NCI-H2227 (cell line): ENCODE data around the gene AKAP17A.

Experiments
- DNase-seq: peaks from one replicate; lab custom pipeline; 2025; ENCODE audit not compliant: unreplicated experiment; lab: John Stamatoyannopoulos, UW

Gene AKAP17A

DNA sequence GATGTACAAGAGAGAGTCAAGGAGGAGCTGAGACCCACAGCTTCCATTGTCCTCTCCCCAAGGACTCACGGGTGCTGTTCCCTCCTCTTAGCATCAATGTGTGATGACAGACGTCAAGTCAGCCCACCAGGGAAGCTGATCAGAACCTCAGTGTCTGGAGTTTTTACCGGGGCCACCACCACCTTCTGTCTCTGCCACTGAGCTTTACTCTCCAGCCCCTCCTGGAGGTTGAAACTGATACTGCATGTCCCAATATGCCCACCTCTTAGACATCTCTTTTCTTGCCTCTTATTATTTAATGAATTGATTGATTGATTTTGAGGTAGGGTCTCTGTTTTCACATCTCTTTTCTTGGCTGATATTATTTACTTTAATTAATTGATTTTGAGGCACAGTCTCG, 10.3 kb upstream of the AKAP17A start:
- peak; percentile 72 for DNase-seq

DNA sequence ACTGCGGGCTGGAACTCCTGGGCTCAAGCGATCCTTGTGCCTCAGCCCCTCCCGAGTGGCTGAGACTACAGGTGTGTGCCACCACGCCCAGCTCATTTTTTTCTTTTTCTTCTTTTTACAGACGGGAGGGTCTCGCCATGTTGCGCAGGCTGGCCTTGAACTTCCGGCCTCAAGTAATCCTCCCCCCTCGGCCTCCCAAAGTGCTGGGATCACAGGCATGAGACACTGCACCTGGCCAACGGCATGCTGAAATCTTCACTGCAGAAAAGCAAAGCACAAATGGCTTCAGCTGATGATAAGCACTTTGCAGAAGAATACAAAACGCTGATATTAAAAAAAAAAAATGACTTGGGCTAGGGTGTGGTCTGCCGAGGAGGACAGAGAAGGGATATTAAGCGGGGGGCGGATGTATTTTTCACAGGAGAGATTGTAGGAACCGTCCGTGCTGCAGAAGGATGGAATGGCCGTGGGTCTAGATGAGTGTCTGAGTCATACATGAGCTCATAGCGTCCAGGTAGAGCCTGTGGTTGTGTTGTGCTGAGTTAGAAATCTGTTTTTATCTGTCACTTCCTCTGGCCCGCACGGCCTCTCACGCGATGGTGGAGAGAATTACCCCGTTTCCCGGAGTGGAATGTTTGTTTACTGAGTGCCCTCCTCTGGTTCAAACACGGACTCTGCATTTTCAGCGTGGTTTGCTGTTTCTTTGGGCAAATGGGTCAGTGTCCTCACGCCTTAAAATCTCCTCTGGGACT, 8.5 kb upstream of the AKAP17A start:
- no peak for DNase-seq

DNA sequence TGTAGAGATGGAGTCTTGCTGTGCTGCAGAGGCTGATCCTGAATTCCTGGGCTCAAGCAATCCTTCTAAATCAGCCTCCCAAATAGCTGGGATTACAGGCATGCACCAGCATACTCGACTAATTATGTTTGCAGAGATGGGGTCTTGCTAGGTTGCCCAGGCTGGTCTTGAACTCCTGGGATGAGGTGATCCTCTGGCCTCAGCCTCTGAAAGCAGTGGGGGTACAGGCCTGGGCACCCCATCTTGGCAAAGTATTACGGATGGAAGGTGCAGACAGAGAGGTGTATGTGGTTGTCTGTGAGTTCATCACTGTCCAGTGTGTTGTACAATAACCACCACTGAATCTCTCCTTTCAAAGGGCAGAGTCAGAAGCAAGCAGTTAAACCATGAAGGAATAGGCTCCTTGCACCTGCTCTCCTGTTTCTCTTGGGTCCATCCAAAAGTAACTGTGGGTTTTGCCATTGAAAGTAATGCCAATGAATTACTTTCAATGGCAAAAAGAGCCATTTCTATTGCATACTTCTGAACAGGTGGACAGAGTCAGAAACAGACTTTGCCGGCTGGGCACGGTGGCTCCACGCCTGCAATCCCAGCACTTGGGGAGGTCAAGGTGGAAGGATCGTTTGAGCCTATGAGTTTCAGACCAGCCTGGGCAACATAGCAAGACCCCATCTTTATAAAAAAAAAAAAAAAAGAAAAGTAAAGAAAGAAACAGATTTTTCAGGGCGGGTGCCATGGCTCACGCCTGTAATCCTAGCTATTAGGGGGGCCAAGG, 7.0 kb upstream of the AKAP17A start:
- DNase-seq, result no peak

DNA sequence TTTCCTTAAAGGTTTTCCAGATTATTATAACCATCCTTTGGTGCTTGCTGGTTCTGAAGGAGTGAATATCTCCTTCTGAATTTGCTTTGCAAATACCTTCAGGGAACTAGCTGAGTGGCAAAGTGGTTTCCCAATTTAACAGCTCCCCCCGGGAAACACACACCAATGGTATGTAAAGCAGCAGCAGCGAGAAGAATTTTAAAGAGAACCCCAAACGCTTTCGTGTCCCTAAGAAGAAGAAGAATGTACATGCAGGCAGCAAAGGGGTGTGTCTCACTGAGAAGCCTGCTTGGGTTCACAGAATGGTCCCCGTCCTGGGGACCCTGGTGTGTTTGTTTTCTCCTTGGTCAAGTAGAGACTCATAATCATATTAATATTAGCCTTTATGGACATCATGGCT, 4.2 kb upstream of the AKAP17A start:
- no peak for DNase-seq

DNA sequence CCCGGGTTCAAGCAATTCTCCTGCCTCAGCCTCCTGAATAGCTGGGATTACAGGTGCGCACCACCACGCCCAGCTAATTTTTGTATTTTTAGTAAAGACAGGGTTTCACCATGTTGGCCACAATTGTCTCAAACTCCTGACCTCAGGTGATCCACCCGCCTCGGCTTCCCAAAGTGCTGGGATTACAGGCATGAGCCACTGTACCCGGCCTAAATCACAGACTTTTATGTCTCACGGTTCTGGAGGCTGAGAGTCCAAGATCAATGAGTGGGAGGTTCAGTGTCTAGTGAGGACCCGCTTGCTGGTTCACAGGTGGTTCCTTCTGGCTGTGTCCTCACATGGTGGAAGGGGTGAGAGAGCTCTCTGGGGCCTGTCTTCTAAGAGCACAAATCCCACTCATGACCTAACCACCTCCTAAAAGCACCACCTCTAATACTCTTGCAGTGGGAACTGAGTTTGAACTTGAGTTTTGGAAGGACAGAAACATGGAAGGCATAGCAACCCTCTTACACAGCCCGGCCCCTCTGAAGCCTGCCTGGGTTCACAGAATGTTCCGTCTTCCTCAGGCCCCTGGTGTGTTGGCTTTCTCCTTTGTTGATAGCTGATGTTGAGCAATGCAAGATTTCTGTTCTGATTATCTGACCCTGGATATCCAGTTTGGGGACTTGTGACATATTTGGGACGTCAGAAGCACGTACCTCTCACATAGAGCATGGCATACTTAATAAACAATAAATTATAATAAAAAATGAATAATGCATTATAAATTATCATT, 1.9 kb upstream of the AKAP17A start:
- no peak for DNase-seq

DNA sequence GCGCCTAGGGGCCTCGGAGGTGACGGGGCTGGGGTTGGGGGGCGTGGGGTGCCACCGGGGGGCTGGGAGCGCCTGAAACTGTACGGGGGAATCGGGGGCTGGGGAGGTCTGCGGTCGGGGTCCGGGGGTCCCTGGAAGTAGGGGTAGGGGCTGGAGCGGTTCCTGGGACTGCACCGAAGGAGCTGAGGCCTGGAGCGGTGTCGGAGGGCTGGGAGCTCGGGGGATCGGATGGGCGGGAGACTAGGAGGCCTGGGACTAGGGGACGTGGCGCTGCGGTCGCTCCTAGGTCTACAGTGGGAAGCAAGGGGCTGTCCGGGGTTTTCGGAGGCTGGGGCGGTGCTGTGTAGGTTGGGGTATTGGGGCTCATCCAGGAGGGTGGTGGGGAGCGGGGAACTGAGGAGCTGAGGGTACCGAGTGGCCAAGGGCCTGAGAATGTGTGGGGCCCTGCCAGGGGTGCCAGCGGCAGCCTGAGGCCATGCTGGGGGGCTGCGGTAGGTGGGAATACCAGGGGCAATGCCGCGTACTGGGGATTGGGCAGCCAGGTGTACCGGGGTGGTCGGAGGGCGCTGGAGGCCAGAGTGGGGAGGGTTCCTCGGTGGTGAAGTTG, 562 bp downstream of the AKAP17A start:
- no peak for DNase-seq

DNA sequence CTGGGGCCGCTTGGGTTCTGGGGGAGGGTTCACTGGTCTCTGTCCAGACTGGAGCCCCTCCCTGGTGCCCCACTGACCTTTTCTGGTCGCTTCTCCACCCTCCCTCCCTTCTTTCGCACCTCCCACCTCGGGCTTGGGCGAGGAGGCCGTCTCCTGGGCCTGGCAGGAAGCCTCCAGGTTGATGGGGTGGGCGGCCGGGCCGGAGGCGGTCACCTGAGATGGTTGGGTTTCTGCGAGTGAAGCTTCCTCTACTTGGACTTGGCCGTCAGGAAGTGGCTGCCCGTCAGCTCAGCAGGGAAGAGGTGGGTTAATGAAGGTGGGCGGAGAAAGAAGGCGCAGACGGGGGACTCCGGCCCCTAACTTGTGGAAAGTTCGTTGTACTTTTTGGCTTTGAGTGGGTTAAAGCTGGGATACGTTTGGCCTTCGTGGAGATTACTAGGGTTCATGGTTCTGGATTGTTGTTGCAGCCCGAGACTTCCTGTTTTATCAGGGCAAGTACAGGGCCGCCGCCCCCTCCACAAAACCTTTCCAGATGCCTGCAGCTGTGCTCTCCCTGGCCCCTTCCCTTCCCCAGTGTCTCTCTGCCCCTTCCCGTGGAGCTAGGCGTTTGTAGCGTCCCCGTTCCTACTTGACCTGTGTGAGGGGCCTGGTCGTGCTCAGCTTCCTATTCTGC, 1.2 kb downstream of the AKAP17A start:
- DNase-seq, result no peak

DNA sequence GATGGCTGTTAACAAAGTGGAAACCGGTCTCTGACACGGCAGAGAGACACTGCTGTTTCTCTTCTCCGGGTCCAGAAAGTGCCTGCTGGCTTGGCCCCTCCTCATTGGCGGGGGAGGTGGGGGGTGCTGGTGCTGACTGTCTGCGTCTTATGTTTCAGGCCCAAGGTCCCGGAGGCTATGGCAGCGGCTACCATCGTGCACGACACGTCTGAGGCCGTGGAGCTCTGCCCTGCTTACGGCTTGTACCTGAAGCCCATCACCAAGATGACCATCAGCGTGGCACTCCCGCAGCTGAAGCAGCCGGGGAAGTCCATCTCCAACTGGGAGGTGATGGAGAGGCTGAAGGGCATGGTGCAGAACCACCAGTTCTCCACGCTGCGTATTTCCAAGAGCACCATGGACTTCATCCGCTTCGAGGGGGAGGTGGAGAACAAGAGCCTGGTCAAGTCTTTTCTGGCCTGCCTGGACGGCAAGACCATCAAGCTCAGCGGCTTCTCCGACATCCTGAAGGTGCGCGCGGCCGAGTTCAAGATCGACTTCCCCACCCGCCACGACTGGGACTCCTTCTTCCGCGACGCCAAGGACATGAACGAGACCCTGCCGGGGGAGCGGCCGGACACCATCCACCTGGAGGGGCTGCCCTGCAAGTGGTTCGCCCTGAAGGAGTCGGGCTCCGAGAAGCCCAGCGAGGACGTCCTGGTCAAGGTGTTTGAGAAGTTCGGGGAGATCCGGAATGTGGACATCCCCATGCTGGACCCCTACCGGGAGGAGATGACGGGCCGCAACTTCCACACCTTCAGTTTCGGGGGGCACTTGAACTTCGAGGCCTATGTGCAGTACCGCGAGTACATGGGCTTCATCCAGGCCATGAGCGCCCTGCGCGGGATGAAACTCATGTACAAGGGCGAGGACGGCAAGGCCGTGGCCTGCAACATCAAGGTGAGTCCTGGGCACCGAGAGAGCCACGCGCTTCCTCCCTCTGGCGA, 2.2 kb downstream of the AKAP17A start:
- DNase-seq, result no peak

DNA sequence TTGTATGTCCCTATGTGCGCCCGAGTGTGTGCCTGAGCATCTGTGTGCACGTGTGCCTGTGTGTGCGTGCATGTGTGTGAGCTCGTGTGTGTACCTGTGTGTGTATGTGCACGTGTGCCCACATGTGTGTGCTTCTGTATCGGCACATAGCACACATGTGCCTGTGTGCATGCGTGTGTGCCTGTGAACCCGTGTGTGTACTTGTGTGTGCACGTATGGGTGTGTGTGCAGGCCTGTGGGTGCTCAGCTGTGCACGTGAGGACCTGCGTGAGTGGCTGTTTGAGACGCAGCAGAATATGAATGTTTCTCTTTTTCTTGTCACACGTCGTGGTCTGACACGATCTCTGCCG, 4.3 kb downstream of the AKAP17A start:
- DNase-seq, result no peak

DNA sequence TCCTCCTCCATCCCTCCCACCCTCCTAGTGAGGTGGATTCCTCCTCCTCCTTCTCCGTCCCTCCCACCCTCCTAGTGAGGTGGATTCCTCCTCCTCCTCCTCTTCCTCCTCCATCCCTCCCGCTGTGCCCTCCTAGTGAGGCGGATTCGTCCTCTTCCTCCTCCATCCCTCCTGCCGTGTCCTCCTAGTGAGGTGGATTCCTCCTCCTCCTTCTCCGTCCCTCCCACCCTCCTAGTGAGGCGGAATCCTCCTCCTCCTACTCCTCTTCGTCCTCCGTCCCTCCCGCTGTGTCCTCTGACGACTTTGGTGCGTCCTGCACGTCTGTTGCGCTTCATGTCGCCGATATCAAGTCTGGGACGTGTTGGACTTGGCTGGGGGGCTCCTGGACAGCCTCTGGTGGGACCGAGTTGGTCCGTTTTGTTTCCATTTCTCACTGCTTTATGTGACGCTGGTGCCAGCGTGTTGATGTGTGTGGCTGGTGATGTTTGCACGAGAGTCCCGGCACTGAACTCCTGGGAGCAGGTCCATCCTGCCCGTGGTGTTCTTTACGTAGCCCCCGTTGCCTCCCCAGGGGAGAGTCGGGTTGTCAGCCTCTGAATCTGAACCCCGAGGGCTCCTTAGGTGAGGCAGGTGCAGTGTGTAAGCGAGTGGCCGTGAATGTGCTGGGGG, 5.4 kb downstream of the AKAP17A start:
- DNase-seq, result no peak

DNA sequence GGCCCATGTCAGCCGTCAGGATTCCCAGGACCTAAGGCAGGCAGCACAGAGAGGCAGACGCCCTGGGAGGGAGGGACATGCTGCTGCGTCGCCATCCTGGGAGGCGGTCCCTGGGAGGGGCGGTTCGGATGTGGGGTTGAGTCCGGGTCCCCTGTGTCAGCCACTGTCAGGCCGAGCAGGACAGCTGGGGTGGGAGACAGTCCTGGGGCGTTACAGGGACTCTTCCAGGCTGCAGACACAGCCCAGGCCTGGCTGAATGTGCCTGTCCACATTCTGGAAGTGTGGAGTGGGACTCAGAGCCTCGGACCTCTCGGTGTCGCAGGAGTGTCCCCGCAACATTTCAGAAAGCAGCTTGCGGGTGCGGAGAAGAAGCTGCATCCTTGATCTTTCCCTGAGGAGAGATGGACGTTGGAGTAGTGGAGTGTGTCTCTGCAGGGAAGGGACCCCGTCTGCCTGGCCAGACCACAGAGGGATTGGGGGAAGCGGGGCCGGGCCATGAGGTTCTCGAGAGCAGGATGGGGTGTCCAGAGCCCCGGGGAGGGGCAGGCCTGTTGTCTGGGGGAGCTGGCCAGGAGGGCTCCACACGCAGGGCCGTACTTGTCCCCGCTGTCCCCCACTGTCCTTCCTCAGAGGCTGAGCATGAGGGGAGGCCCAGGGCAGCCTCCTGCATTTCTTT, 6.1 kb downstream of the AKAP17A start:
- no peak for DNase-seq

DNA sequence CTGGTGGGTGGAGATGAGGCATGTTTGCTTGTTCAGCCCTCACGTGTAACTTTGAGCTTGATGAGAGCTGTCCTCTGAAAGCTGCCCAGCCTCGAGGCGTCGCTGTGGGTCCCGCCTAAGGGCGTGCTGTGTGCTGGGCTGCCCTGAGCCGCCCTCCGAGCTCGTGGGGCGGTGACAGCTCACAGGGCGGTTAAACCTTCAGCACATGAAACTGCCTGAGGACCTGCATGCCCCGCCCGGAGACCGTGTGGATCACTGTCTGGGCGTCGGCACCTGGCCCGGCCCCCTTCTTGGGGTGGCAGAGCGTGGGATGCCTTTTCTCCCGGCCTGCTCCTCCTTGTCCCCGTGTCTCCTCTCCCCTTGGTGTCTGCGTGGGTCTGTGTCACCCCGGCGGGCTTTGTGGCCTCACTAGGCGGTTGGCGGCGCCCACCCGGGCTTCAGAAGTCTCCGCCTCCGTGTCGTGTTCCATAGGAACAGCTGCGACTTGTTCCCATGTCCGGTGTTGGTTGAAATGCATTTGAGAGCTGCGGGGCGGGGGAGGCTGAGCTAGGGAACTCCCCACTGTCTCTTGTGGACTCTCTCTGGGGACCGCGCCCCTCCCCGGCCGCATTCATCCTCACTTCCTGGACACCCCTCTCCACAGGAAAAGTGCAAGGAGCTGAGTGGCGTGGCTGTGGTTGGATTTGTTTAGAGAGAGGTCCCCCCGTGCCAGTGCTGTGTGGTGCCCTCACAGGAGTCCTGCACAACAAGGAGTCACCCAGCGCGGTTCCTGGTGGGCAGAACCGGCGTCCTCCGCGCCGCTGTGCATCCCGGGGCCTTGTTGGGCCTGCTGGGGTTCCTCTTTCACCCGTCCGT, 6.8 kb downstream of the AKAP17A start:
- no peak for DNase-seq

DNA sequence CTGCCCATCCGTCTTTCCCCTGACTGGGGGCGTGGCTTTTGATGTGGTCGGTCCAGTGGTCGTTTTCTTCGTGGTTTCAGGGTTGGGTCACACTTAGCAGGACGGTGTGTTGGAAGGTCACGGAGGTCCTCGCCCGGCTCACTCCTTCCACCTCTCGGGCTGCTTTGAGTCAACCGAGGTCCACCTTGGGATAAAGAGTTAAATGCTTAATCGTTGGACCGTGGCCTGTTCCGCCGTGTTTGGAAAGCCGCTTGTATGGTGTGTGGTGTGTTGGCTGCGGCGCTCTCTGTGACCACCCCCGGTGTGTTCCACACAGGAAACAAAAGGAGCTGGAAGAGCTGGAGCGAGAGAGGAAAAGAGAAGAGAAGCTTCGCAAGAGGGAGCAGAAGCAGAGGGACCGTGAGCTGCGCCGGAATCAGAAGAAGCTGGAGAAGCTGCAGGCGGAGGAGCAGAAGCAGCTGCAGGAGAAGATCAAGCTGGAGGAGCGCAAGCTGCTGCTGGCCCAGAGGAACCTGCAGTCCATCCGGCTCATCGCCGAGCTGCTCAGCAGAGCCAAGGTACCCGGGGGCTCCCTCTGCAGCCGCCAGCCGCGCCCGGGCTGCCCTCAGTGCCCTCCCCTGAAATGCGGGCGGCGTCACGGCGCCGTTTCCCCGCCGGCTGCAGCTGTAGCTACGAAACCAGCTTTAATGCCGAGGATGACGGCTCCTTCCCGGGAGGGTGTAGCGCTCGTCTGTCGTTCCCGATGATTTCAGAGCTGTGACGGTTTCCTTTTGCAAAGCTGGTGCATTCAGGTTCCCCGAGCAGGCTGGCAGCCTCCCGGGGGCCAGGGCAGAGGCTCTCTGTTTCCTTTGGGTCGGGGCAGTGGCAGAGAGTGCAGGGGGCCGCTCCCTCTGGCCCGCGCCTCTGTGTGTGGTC, 7.7 kb downstream of the AKAP17A start:
- no peak for DNase-seq

DNA sequence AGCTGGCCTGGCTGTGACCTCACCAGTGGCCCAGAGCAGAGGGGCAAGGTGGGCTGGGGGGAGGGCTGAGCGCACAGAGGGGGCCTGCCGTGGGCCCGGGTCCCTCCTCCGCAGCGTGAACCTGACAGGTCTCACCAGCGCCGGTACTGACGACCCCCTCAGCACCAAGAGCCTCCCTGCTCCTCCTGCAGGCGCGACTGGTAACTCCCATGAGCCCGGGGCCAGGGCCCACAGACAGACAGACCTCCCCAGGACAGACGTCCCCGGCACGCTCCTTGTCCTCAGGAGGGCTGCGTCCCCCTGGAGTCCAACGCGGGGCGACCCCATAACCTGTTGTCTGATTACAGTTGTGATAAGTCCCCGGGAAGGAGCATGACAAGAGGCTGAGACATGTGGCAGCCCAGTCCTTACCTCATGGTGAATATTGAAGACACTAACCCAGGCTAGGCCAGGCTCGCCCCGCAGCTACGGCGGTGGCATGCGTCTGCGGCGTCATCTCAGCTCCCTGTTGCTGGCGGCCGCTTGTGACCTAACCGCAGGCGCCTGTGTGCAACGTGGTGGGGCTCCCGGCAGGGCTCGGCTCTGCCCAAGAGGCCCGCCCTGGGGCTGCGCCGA, 8.5 kb downstream of the AKAP17A start:
- DNase-seq, result no peak

DNA sequence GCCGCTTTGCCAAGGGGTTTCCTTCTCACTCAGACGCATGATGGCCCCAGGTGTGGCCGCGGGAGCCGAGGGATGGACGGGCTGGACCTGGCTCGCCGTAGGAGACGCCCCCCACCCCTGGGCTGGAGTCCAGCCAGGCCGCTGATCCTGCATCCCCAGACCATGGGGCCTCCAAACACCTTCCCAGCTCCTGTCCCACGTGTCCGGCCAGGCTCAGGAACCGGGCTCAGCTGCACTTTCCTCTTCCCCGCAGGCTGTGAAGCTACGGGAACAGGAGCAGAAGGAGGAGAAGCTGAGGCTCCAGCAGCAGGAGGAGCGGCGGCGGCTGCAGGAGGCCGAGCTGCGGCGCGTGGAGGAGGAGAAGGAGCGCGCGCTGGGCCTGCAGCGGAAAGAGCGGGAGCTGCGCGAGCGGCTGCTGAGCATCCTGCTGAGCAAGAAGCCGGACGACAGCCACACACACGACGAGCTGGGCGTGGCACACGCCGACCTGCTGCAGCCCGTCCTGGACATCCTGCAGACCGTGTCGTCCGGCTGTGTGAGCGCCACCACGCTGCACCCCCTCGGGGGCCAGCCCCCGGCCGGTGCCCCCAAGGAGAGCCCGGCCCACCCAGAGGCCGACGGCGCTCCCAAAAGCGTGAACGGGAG, 9.1 kb downstream of the AKAP17A start:
- no peak for DNase-seq
